ENCODE data around the gene NME4. TPM values are rescaled to one million over a fixed set of nuclear protein-coding genes. Genes with fewer than 3 reads are reported as not detected.

Gene NME4
- total RNA-seq, 2 donors from 2014 or later, result 274 to 350 TPM

GRCh38 chr16:398561-399339 is 1.8 kb downstream of the NME4 start:
- TF ChIP-seq CTCF (conservative IDR thresholded peaks at IDR 0.05), result peak; percentile 39
- Mint-ChIP-seq H3K27me3 (ENCODE audit: insufficient read depth) (no peaks in the 10 kb centered on the region), H3K27ac (peak overlapping the region; percentile 82), H3K9me3 (no peaks in the 10 kb centered on the region), H3K36me3 (ENCODE audit: low read depth) (peaks cover 3% of the 10 kb centered on the region), H3K4me3 (peak overlapping the region; percentile 52), H3K4me1 (peaks cover 12% of the 10 kb centered on the region)
- H3K4me3 ChIP-seq (ENCODE audit: low read length), result peak overlapping the region; percentile 58
- peak; percentile 86 for DNase-seq
- no peaks in the 10 kb centered on the region for H3K36me3 ChIP-seq (ENCODE audit: control insufficient read depth, insufficient read depth, low read length)
- H3K9ac ChIP-seq (ENCODE audit: extremely low read depth, low read length, poor library complexity, severe bottlenecking), result no peak overlapping the region
- peaks cover 3% of the 10 kb centered on the region for H3K4me1 ChIP-seq (ENCODE audit: control insufficient read depth, insufficient read depth, low read length)
- no peak overlapping the region for H3K27ac ChIP-seq (ENCODE audit: low read depth, low read length)
- no peaks in the 10 kb centered on the region for H3K27me3 ChIP-seq (ENCODE audit: control insufficient read depth, insufficient read depth, low read length, poor library complexity, severe bottlenecking)
- whole genome bisulfite sequencing, 2 experiments (ENCODE audit: insufficient coverage in 1 of 2, insufficient read length in 1 of 2), result 89 to 93% methylated on average over 15 to 24 of the region's 24 CpGs
- no peaks in the 10 kb centered on the region for H3K9me3 ChIP-seq (ENCODE audit: control insufficient read depth, low read length)

- Histone ChIP-seq H3K4me3 (ENCODE audit: low read length) (no peak overlapping the region), H3K27ac (ENCODE audit: low read depth, low read length) (no peak overlapping the region), H3K4me1 (ENCODE audit: control insufficient read depth, insufficient read depth, low read length) (peaks cover 3% of the 10 kb centered on the region), H3K9me3 (ENCODE audit: control insufficient read depth, low read length) (no peaks in the 10 kb centered on the region), H3K36me3 (ENCODE audit: control insufficient read depth, insufficient read depth, low read length) (no peaks in the 10 kb centered on the region), H3K27me3 (ENCODE audit: control insufficient read depth, insufficient read depth, low read length, poor library complexity, severe bottlenecking) (no peaks in the 10 kb centered on the region), H3K9ac (ENCODE audit: extremely low read depth, low read length, poor library complexity, severe bottlenecking) (no peak overlapping the region)
- no peak overlapping the region for H3K4me3 Mint-ChIP-seq
- DNase-seq, result peak; percentile 44
- peaks cover 3% of the 10 kb centered on the region for H3K36me3 Mint-ChIP-seq (ENCODE audit: low read depth)
- H3K27me3 Mint-ChIP-seq (ENCODE audit: insufficient read depth), result no peaks in the 10 kb centered on the region
- 90 to 91% methylated on average over 17 to 22 of the region's 22 CpGs for WGBS, 2 experiments (ENCODE audit: insufficient coverage in 1 of 2, insufficient read length in 1 of 2)
- TF ChIP-seq CTCF (conservative IDR thresholded peaks at IDR 0.05), result no peak
- H3K4me1 Mint-ChIP-seq, result peaks cover 12% of the 10 kb centered on the region
- H3K9me3 Mint-ChIP-seq, result no peaks in the 10 kb centered on the region
- peak overlapping the region; percentile 26 for H3K27ac Mint-ChIP-seq
These were observed 2.5 kb downstream of the NME4 start for GRCh38 chr16:399340-400019.

- Histone ChIP-seq H3K4me3 (ENCODE audit: low read length) (no peak overlapping the region), H3K9me3 (ENCODE audit: control insufficient read depth, low read length) (no peaks in the 10 kb centered on the region), H3K36me3 (ENCODE audit: control insufficient read depth, insufficient read depth, low read length) (no peaks in the 10 kb centered on the region), H3K27ac (ENCODE audit: low read depth, low read length) (no peak overlapping the region), H3K9ac (ENCODE audit: extremely low read depth, low read length, poor library complexity, severe bottlenecking) (no peak overlapping the region), H3K4me1 (ENCODE audit: control insufficient read depth, insufficient read depth, low read length) (peaks cover 3% of the 10 kb centered on the region), H3K27me3 (ENCODE audit: control insufficient read depth, insufficient read depth, low read length, poor library complexity, severe bottlenecking) (no peaks in the 10 kb centered on the region)
- peaks cover 3% of the 10 kb centered on the region for H3K36me3 Mint-ChIP-seq (ENCODE audit: low read depth)
- H3K4me1 Mint-ChIP-seq, result peaks cover 12% of the 10 kb centered on the region
- WGBS, 2 experiments (ENCODE audit: insufficient coverage in 1 of 2, insufficient read length in 1 of 2), result 82 to 92% methylated on average over 8 to 9 of the region's 10 CpGs
- no peak for TF ChIP-seq CTCF (conservative IDR thresholded peaks at IDR 0.05)
- no peaks in the 10 kb centered on the region for H3K9me3 Mint-ChIP-seq
- H3K27ac Mint-ChIP-seq, result no peak overlapping the region
- no peaks in the 10 kb centered on the region for H3K27me3 Mint-ChIP-seq (ENCODE audit: insufficient read depth)
- DNase-seq, result peak; percentile 56
- H3K4me3 Mint-ChIP-seq, result peak overlapping the region; percentile 74
These were observed 3.1 kb downstream of the NME4 start for GRCh38 chr16:400061-400591.
